Activated CD4-positive, alpha-beta T cell treated with anti-CD3 and anti-CD28 coated beads, Interleukin-2, amount 50 U/mL, for 24 hours (primary cell): ENCODE data around the gene DCAF8L2.
"Not testable (repeated sequence)": the region's sequence is repeated elsewhere in the genome, so short reads cannot be mapped to it uniquely, and the experiment has no call there.

ENCODE experiments used
- DNase-seq, 2 donors: peaks; one replicate each; pipeline ENCODE4 v3.0.0-alpha.2; 2020; ENCODE audit warnings: low read depth in 1 of 2, low spot score in 1 of 2

The DCAF8L2 gene

GRCh38 chrX:27590044-27590443, at the start of gene DCAF8L2:
TSS of gene DCAF8L2 (plus strand) at chrX:27590344. CDS start at chrX:27746896, 156,552 bp downstream.
- no peak for DNase-seq

DNA sequence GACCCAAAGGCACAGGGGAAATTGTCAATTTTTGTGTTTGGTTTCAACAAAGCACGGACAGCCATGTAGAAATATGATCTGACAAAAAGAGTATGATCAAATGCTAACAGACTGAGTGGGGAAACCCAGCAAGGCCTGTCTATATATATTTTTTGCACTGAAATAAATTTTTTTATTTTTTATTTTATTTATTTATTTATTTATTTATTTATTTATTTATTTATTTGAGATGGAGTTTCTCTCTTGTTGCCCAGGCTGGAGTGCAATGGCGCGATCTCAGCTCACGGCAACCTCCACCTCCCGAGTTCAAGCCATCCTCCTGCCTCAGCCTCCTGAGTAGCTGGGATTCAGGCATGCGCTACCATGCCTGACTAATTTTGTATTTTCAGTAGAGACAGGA, 49.0 kb upstream of the DCAF8L2 start:
- not testable (repeated sequence) for DNase-seq

DNA sequence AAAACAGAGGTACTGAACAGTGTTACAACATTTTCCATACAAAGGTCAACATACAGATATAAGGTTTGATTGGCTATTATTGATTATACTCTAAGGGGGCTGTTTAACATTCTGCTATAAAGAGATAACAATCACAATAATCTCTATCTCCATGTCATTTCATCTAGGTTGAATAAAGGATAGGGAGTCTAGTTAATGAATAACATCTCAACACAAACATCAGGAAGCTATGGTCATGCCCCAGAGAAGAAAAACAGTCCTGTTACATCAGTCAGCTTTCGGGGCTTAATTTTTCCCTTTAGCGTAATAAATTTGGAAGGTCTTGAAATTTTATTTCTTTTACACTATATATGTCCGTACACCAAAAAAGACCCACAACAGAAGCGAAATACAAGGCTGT, 41.5 kb upstream of the DCAF8L2 start:
- DNase-seq = no peak

DNA sequence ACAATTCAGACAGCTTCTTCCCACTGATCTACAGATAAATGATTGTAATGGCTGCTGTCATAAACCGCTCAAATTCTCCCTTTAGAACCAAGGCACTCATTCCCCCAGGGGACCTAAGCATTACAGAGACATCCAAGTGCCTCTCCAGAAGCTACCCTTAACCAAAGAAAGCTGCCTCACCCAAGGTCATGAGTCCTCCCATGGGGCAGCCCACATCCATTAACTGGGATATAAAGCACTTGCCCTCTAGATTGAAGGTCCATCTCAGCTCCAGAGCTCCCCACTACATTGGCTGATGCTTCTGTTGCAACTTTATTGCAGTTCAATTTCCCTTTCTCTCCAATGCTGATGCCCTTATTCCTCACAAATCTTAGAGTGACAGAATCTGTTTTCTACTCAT, 40.5 kb upstream of the DCAF8L2 start:
- DNase-seq = no peak

DNA sequence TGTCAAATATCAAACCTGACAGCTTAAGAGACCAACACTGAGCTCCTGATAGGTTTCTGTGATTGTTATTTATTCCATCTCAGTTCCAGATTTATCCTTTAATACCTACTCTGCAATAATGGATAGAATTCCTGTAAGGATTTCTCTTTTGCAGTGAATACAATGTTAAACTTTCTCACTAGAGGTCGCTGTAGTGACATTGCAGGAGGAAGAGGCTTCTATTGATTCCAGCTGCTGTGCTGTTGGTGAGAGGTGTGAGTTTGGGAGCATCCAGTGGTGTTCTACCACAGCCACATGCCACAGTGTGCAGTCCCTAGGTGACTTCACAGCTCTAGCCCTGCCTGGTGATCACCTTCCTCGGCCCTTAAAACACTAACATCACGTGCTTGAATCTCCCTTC, 34.6 kb upstream of the DCAF8L2 start:
- DNase-seq = no peak

DNA sequence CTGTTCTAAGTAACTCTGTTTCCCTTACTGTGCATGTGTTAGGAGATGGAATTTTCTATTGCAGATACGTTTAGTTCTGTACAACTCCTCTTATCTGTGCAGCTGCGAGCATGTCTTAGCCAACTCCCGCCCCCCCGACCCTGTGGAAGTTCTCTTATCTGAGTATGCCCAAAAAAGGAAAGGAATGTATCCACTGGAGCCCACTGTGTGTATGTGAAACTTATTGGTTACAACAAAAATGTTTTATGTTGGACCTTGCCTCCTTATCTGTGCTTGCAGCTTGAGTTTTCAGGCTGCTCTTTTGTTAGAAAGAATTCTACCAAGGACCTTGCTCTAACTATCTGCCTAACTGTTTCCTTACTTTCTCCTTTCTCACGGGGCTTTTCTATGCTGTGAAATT, 24.2 kb upstream of the DCAF8L2 start:
- no peak for DNase-seq

DNA sequence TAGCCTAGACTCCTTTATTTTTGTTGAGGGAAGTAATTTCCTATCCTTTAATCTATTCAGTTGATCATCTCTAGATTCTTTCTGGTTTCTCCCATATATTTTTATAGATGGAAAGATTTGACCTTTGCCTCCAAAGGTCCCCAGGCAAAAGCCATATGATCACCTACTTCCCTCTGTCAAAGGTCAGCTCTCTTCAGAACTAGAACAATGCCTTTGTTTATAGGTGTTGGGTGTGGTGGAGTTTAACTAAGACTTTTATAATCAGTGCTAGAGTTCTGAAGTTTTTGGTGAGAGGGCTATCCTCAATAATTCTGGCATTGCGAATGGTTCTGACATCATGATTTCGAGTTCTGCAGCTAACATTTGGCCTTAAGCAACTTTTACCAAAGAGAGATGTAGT, 19.0 kb upstream of the DCAF8L2 start:
- DNase-seq = no peak

DNA sequence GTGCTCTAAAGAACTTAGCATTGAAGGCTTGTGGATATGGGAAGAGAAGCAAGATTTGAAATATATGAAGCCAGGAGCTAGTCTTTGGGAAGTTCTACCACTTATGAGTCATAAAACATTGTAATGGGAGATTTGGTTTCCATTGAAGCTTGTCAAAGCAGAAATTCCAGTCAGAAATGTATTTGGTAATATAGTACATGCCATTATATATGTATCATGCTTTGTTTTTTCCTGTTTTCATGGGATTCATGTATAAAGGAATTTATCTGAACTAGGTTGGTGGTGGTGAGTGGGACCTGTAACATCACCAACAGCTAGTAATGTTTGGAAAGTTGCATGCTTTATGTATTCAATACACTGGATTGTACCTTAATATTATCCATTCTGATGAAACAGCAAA, 14.6 kb upstream of the DCAF8L2 start:
- no peak for DNase-seq

DNA sequence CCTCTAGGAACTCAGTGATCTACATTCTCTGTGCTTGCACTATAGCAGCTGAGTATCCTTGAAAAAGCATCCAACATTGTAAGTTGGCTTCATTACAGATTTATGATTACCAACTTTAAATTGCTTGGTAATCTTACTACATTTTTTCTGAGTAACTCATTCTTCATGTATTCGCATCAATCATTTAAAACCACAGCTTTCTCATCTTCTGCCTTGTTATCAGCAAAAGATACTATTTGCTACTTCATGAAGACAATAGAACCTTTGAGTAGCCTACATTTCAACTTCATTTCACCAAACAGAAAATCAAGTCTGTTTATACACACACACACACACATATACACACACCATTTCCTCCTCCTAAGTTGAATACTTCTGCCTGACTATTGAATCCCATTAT, 6.2 kb upstream of the DCAF8L2 start:
- DNase-seq = no peak

- no peak for DNase-seq
Measured at GRCh38 chrX:27591938-27592337, 1.8 kb downstream of the DCAF8L2 start.

GRCh38 chrX:27597508-27597907, 7.4 kb downstream of the DCAF8L2 start:
- no peak for DNase-seq

- DNase-seq = no peak
Measured at GRCh38 chrX:27598312-27598711, 8.2 kb downstream of the DCAF8L2 start.

- no peak for DNase-seq
Measured at GRCh38 chrX:27599928-27600327, 9.8 kb downstream of the DCAF8L2 start.

GRCh38 chrX:27600686-27601085, 10.5 kb downstream of the DCAF8L2 start:
- DNase-seq = no peak

GRCh38 chrX:27608671-27609070, 18.5 kb downstream of the DCAF8L2 start:
- DNase-seq = no peak

GRCh38 chrX:27619459-27619858, 29.3 kb downstream of the DCAF8L2 start:
- DNase-seq = no peak

DNA sequence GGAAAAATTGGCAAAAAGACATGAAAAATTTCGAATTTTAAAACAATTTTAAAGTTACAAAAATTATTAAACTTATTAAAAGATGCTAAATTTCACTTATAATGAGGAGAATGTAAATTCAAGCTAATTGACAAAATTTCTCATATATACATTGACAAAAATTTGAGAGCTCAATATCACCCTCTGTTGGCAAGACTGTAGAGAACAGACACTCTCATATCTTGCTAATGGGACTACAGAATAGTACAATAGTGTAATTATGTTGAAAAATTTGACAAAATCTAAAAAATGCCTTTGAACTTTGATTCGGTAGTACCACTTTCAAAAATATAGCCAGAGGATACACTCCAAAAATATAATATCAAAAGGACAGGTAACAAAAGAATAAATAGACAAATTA, 29.8 kb downstream of the DCAF8L2 start:
- DNase-seq = no peak

GRCh38 chrX:27622883-27623282, 32.7 kb downstream of the DCAF8L2 start:
- no peak for DNase-seq

- DNase-seq = no peak
Measured at GRCh38 chrX:27626066-27626465, 35.9 kb downstream of the DCAF8L2 start.

- DNase-seq = no peak
Measured at GRCh38 chrX:27633328-27633727, 43.2 kb downstream of the DCAF8L2 start.

DNA sequence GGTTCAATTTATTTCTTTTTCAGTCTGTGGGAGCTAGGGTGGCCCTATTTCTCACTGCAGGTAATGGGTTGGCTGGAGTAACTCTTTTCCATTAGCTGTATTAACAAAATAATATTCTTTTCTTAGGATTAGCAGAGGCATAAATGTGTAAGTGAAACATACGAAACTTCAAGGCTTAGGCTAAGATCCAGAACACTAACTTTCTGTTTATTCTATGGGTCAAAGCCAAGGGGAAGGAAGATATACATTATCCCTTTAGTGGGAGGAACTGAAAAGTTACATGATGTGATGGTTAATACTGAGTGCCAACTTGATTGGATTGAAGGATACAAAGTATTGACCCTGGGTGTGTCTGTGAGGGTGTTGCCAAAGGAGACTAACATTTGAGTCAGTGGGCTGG, 66.4 kb downstream of the DCAF8L2 start:
- DNase-seq = no peak

DNA sequence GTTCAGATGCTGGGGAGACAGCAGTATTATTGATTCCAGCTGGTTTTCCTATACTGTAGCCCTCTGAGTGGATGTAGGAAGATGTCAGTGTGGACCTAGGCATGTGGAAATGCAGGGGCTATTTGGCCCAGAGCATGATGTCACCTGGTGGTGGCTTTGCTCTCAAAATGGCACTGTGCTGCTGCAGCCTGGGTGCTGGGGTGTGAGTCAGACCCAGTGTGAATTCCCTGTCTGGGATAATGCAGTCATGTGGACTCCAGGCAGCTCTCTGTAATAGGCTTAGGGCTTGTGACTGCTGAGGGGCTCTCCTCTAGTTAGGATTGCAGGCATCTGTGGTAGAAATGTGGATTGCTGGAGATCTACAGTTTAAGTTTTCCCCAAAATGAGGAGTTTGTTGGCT, 70.7 kb downstream of the DCAF8L2 start:
- DNase-seq = no peak

GRCh38 chrX:27671234-27671633, 81.1 kb downstream of the DCAF8L2 start:
- DNase-seq = no peak

DNA sequence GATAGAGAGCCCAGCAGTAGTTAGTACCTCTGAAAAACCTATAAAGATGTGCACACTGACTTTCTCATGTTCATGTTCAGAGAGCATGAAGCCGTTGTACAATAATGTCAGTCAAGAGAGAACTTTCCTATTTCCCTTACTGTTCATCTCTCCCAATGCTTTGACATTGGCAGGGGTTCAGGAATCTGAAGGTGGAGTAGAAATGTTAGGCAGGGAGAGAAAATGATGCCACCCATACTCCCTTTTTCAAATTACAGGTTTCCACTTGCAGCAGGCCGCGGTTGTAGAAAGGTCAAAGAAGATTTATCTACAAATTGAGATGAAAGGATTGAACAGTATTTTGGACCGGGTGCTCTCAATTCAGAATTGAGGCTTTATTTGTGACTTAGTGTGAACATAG, 84.3 kb downstream of the DCAF8L2 start:
- DNase-seq = no peak
